Mammary epithelial cell (primary cell): ENCODE measurements around the gene RTN4.

Experiments
- EZH2 ChIP-seq: IDR thresholded peaks from 2 replicates; pipeline ENCODE4 v1.6.1; 2012; ENCODE audit warnings: low read length, inconsistent platforms, borderline replicate concordance
- TF ChIP-seq, protein P1 (sequence below), 2 donors: IDR thresholded peaks in 1 of 2; conservative IDR thresholded peaks in 1 of 2; 2 replicates each; pipeline ENCODE4 v1.5.1; 2011 to 2012; ENCODE audit warnings: inconsistent platforms in 2 of 2, low read length in 2 of 2, mild to moderate bottlenecking in 2 of 2, control low read depth in 1 of 2, low read depth in 1 of 2; ENCODE audit not compliant: insufficient read depth in 1 of 2; ENCODE audit errors: extremely low read depth in 1 of 2

DNA sequence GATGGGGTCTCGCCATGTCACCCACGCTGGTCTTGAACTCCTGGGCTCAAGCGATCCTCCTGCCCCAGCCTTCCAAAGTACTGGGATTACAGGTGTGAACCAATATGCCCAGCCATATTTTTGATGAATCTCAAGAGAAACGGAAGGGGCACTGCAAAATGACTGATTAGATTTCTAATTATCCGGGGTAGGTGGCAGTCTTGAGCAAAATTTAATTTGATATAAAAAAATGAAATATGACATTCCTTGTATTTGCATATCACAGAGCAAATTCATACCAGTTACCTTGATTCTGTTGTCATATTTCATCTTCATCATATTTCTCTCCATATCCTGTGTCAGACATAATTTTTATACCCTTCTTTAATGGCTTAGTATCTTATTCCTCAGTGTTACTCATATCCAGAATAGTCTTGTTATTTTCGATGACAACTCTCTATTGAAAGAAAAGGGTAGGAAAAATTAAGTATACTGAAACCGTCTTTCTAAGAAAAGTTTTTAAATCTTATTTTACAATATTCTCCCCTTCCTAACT is 30.0 kb upstream of the RTN4 start:
- TF ChIP-seq, protein P1, sequence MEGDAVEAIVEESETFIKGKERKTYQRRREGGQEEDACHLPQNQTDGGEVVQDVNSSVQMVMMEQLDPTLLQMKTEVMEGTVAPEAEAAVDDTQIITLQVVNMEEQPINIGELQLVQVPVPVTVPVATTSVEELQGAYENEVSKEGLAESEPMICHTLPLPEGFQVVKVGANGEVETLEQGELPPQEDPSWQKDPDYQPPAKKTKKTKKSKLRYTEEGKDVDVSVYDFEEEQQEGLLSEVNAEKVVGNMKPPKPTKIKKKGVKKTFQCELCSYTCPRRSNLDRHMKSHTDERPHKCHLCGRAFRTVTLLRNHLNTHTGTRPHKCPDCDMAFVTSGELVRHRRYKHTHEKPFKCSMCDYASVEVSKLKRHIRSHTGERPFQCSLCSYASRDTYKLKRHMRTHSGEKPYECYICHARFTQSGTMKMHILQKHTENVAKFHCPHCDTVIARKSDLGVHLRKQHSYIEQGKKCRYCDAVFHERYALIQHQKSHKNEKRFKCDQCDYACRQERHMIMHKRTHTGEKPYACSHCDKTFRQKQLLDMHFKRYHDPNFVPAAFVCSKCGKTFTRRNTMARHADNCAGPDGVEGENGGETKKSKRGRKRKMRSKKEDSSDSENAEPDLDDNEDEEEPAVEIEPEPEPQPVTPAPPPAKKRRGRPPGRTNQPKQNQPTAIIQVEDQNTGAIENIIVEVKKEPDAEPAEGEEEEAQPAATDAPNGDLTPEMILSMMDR (conservative IDR thresholded peaks at IDR 0.05 in 1 of 2, IDR thresholded peaks at IDR 0.05 in 1 of 2; ENCODE audit: extremely low read depth in 1 of 2, insufficient read depth in 1 of 2, low read depth in 1 of 2, low read length in 2 of 2): no peak
- no peak for TF ChIP-seq EZH2
